IPS-NIHi7 (cell line): ENCODE results near the gene TUT4.
"Not testable (repeated sequence)": the region's sequence is repeated elsewhere in the genome, so short reads cannot be mapped to it uniquely, and the experiment has no call there.

ENCODE experiments used
- DNase-seq: peaks from one replicate; pipeline ENCODE4 v3.0.0; 2012; ENCODE audit warnings: mixed read lengths; ENCODE audit errors: extremely low spot score

The TUT4 gene, protein sequence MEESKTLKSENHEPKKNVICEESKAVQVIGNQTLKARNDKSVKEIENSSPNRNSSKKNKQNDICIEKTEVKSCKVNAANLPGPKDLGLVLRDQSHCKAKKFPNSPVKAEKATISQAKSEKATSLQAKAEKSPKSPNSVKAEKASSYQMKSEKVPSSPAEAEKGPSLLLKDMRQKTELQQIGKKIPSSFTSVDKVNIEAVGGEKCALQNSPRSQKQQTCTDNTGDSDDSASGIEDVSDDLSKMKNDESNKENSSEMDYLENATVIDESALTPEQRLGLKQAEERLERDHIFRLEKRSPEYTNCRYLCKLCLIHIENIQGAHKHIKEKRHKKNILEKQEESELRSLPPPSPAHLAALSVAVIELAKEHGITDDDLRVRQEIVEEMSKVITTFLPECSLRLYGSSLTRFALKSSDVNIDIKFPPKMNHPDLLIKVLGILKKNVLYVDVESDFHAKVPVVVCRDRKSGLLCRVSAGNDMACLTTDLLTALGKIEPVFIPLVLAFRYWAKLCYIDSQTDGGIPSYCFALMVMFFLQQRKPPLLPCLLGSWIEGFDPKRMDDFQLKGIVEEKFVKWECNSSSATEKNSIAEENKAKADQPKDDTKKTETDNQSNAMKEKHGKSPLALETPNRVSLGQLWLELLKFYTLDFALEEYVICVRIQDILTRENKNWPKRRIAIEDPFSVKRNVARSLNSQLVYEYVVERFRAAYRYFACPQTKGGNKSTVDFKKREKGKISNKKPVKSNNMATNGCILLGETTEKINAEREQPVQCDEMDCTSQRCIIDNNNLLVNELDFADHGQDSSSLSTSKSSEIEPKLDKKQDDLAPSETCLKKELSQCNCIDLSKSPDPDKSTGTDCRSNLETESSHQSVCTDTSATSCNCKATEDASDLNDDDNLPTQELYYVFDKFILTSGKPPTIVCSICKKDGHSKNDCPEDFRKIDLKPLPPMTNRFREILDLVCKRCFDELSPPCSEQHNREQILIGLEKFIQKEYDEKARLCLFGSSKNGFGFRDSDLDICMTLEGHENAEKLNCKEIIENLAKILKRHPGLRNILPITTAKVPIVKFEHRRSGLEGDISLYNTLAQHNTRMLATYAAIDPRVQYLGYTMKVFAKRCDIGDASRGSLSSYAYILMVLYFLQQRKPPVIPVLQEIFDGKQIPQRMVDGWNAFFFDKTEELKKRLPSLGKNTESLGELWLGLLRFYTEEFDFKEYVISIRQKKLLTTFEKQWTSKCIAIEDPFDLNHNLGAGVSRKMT (N-terminal part only)

DNA sequence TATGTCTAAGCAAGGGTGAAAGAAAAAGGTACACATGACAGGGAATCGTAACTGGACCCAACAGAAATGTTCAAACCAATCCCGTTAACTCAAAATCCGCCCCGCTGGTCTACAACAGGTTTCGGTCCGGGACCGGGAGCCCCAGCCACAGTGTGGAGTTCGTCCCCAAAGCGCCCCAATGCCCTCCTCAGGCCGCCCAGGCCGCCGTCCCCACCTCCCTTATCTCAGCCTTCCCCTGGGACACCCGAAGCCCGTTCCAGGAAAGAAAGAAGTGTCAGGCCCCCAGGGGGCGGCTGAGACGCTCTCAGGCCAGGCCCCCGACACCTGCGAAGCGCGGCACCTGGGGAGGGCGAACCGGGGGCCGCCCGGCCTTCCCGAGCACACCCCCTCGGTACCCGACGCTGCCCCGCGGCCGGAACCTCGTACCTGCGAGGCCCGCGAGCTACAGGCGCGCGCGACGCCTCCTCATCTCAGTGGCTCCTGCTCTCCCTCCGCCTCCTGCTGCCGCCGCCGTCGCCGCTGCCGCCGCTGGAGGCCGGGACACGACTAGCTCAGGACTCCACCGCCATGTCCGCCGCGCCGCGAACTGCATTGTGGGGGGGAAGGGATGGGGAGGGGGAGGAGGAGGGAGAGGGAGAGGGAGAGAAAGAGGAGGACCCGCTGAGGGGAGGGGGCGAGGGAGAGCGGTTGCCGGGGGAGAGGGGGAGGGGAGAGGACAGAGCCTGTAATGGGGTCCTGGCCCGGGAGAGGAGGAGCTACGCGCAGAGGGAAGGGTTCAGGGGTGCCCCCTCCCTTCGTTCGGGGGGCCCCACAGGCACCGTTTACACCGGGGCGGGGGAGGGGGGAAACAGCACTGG, at the start of gene TUT4:
TSS of gene TUT4 (minus strand) at position 588 of the 857 bp plus-strand sequence. CDS start 26,812 bp downstream, outside the sequence.
- peak; percentile 81 for DNase-seq

- peak; percentile 66 for DNase-seq
Measured at GRCh38 chr1:52601991-52602855, 49.3 kb upstream of the TUT4 start, which contains the start of gene GPX7. Gene GPX7, plus strand, starts transcription at chr1:52602371. Its CDS starts 39 bp downstream, at chr1:52602410.

GRCh38 chr1:52601519-52601918, 48.6 kb upstream of the TUT4 start:
- no peak for DNase-seq

- no peak for DNase-seq
Measured at GRCh38 chr1:52600533-52601179, 47.8 kb upstream of the TUT4 start.

GRCh38 chr1:52599236-52599635, 46.3 kb upstream of the TUT4 start:
- no peak for DNase-seq

DNA sequence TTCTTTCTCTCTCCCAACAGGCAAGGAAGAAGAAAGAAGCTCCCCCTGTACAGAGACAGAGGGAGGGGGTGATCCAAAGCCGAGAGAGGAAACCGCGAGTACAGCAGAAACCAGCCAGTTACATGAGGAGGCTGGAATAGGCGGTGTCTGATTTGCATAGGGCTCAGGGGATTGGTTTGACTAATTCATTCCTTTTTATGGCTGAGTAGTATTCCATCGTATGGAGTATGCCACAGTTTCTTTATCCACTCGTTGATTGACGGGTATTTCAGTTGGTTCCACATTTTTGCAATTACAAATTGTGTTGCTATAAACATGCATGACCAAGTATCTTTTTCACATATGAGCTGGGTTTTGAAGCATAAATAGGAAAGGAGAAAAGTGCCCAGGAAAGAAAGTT, 45.8 kb upstream of the TUT4 start:
- no peak for DNase-seq

DNA sequence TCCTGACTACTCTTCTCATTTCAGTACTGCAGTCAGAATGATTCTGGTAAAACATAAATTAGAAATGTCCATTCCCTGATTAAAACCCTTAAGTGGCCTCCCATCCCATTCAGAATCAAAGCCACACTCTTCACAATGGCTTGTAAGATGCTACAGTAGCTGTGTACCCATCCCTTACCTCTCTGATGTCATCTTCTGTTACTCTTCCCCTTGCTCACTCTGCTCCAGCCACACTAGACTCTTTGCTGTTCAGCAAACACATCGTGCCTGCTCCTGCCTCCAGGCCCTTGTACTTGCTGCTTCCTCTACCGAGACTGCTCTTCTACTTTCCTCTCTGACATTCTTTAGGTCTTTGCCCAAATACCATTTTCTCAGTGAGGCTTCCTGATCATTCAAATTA, 45.0 kb upstream of the TUT4 start:
- no peak for DNase-seq

DNA sequence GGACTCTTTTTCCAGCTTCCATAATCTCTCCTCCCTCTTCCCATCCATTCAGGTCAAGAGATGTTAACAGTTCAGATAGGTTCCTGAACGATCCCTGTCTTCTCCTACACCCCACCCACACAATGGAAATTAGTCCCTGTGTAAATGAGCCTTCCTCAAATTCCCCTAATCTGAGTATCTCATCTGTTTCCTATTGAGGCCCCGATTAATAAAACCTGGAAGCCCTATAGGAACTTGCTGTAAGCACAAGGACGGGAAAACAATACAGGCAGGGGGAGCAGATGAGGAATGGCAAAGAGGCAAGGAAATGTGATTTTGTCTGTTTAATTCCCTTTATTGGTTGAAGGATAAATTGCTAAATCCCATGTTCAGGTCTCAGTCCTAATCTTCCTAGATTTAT, 42.2 kb upstream of the TUT4 start:
- no peak for DNase-seq

GRCh38 chr1:52593495-52593894, 40.6 kb upstream of the TUT4 start:
- no peak for DNase-seq

DNA sequence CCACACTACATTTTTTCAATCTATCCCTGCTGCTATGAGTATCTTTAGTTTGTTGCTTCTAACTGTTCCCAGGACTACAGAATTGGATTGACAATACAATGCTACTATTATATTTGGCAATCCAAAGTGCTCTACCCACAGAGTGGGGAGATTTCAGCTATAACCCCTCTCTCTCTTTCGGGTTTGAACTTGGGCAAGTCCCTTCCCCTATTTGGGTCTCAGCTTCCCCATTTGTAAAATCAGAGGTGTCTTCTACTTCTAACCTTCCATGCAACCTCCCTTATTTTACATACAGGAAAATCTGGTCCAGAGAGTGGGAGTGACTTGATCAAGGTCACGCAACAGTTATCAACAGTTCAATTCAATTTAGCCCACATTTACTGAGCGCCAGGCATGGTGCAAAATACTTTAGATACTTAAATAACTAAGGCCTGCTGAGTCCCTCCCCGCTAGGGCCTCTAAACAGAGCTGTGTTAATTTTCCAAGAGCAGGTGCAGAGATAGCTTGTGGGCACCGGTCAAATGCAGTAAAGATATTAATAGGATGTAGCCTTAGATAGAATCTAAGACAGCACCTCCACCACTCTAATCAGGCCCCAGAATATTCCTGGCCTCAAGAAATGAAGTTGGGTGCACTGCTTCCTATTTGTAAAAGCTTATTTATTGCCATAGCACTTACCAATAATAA, 39.9 kb upstream of the TUT4 start:
- no peak for DNase-seq

DNA sequence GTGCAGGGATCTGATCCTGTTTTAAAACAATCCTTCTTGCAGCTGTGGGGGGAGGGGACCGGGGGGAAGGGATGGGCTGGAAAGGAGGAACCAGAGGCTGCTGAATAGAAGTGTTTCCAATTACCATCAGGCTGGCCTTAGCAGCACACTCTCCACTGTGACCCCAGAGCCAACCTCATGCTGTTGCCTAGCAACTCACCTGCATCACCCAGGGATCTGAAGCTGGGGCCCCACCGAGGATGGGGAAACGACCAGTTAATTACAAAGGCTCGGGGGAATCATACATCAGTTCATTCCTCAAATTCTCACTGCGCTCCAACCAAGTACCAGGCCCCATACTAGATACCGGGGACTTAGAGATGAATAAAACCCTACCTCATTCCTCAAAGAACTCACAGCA, 37.4 kb upstream of the TUT4 start:
- peak; percentile 53 for DNase-seq

DNA sequence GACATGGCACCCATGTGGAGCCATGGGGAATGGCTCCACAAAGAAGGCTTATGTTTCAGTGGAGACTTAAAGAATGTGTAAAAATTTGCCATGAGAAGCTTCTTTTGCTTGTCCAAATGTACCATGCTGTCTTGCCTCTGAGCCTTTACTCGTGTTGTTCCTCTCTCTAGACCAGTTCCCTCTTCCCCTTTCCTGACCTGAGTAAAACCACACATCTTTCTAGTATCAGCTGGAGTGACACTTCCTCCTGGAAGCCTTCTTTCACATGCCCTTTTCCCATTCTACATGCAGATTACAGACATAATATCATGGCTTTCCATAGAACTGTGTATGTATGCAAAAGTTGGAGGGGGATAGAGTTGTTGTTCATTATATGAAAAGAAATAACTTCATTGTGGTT, 35.6 kb upstream of the TUT4 start:
- no peak for DNase-seq

DNA sequence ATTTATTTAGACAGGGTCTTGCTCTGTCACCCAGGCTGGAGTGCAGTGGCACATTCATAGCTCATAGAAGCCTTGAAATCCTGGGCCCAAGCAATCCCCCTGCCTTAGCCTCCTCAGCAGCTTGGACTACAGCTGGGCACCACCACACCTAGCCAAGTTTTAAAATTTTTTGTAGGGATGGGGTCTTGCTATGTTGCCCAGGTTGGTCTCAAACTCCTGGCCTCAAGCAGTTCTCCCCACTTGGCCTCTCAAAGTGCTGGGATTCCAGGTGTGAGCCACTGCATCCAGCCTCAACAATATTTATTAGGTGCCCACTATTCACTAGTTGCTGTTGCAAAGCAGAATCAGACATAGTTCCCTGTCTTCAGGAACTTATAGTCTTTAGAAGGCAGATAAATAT, 35.1 kb upstream of the TUT4 start:
- no peak for DNase-seq

- DNase-seq, result no peak
Measured at GRCh38 chr1:52585474-52585873, 32.6 kb upstream of the TUT4 start.

GRCh38 chr1:52582116-52582696, 29.3 kb upstream of the TUT4 start:
- DNase-seq, result no peak

DNA sequence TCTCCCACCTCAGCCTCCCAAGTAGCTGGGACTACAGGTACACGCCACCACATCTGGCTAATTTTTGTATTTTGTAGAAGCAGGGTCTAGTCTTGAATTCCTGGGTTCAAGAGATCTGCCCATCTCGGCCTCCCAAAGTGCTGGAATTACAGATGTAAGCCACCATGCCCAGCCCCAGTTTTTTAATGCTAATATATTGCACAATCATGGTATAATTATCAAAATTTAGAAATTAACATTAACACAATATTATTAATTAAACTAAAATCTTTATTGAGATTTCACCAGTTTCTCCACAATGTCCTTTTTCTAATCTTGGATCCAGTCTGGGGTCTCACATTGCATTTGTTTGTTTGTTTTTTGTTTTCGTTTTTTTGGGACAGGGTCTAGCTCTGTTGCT, 27.4 kb upstream of the TUT4 start:
- DNase-seq, result no peak

DNA sequence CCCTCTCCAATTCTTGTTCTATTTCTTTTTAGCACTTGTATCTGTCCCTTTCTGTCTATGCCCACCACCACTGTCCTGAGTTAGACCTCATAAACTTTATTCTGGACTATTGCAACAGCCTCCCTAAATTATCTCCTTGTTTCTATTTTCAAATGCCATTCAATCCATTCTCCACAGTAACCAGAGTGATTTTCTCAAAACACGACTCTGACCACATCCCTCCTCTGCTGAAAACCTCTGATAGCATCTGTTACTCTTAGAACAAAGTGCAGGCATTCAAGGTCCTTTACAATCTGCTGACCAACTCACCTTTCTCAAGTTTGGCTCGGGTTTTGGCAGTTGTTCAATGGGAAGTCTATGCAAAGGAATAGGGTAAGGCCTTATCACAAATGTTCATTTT, 26.5 kb upstream of the TUT4 start:
- no peak for DNase-seq

- not testable (repeated sequence) for DNase-seq
Measured at GRCh38 chr1:52578066-52578465, 25.2 kb upstream of the TUT4 start.

DNA sequence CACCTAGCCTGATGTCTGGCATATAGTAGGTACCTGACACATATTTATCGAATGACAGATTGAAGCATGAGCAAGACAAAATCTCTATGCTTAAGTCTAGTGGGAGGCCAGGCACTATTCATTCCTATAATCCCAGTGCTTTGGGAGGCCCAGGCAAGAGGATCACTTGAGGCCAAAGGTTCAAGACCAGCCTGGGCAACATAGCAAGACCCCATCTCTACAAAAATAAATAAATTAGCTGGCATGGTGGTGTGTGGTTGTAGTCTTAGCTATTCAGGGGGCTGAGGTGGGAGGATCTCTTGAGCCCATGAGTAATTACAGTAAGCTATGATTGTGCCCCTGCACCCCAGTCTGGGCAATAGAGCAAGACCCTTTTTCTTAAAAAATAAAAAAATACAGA, 23.2 kb upstream of the TUT4 start:
- no peak for DNase-seq
